MCF 10A (cell line): ENCODE measurements around the gene AKAP13. TPM values are rescaled to one million over a fixed set of nuclear protein-coding genes. Genes with fewer than 3 reads are reported as not detected.

Experiments
- BruUV-seq: library from RNA; stranded (reverse); fragments of 400-500 nt; replicated peaks from 2 replicates; lab custom pipeline; 2021; lab: Mats Ljungman, UMichigan
- CTCF ChIA-PET: fragments of 300-600 bp; sonication (Branson Sonifier 250); formaldehyde crosslinking; extraction: SDS; loops from one replicate; lab custom pipeline; 2021; ENCODE audit warnings: antibody characterized with exemption, inconsistent platforms; lab: Yijun Ruan, JAX
- POLR2A ChIA-PET: fragments of 300-600, 350-650 bp; sonication (Branson Sonifier 250); formaldehyde crosslinking; extraction: SDS; loops from one replicate; lab custom pipeline; 2020; ENCODE audit warnings: antibody characterized with exemption, inconsistent platforms; lab: Yijun Ruan, JAX
- DNase-seq: peaks from one replicate; pipeline ENCODE4 v3.0.0-alpha.2; 2018; ENCODE audit not compliant: unreplicated experiment
- H3K27ac Mint-ChIP-seq: one replicate; pipeline ENCODE4 v1.8.0; 2022; ENCODE audit warnings: mild to moderate bottlenecking, low read depth, mixed read lengths; ENCODE audit not compliant: unreplicated experiment
- H3K27me3 Mint-ChIP-seq: one replicate; pipeline ENCODE4 v1.8.0; 2022; ENCODE audit warnings: mixed read lengths; ENCODE audit not compliant: insufficient read depth, unreplicated experiment
- H3K36me3 Mint-ChIP-seq: one replicate; pipeline ENCODE4 v1.8.0; 2022; ENCODE audit warnings: mild to moderate bottlenecking, moderate library complexity, mixed read lengths; ENCODE audit not compliant: insufficient read depth, unreplicated experiment
- H3K4me1 Mint-ChIP-seq: one replicate; pipeline ENCODE4 v1.8.0; 2022; ENCODE audit warnings: mixed read lengths; ENCODE audit not compliant: insufficient read depth, unreplicated experiment
- H3K4me3 Mint-ChIP-seq: one replicate; pipeline ENCODE4 v1.8.0; 2022; ENCODE audit warnings: mild to moderate bottlenecking, moderate library complexity, mixed read lengths; ENCODE audit not compliant: unreplicated experiment
- H3K9me3 Mint-ChIP-seq: one replicate; pipeline ENCODE4 v1.8.0; 2022; ENCODE audit warnings: mixed read lengths; ENCODE audit not compliant: unreplicated experiment
- intact Hi-C: fragments of 100-400 bp; cut with micrococcal nuclease; formaldehyde crosslinking; loops from 2 replicates; pipeline ENCODE4 v1.14.1; 2022
- total RNA-seq: library from RNA; stranded (reverse); gene quantifications from 2 replicates; pipeline ENCODE4 v1.2.3, GENCODE V29; 2022
- TF ChIP-seq, protein P1 (sequence below): fragments of 200-600 bp; IDR thresholded peaks from one replicate; pipeline ENCODE4 v1.8.0; 2022; ENCODE audit warnings: antibody characterized with exemption, mild to moderate bottlenecking; ENCODE audit not compliant: unreplicated experiment

The AKAP13 gene
- total RNA-seq, 1 experiment from 2014 or later: 65.7 TPM

DNA sequence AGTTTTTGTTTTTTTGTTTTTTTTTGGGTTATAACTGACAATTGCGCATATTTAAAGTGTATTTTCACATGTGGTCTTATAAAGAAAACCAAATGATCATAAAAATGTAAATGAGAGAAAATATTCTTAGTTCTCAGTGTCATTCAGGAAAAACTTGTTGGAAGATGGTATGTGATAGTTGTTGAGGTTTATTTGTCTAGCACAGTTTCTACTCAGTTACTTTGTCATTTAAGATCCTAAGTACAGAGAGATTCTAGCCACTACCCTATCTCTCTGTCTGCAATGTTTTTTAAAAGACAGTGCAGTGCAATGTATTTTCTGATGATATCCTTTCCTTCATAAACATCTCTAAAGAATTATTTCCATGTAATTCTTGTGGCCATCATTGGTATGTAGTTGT lies 46.1 kb downstream of the AKAP13 start:
- no peak overlapping the region for H3K27ac Mint-ChIP-seq

DNA sequence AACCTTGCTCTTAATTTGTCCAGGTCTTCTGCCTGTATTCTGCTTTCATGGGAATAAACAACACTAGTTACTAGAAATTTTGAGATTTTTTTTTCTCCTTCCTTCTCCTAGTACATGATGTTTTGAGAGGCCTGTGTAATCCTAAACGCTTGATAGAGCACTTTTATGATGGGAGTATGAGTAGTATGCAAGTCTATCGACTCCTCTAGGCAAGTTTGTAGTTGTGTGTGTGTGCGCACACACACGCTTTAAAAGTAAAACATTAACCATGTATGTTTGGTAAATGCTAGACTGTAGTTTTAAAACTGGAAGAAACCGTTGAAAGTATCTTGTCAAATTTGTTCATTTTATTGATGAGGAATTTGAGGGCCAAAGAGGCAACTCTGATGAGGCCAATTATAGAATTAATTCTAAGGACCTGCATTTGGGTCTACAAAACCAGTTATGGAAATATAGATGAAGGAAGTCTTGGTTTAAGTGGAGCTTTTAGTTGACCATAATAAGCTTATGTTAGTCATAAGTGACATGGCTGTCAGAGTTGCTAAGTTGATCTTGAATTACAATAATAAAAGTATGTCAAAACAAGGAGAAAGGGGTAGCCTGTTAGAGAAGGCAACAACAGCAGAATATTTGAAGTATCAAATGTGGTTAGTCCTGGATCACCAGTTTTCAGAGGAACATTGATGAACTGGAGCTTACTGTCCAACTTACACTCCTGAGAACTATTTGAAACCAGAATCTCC lies 47.1 kb downstream of the AKAP13 start:
- TF ChIP-seq, protein P1, sequence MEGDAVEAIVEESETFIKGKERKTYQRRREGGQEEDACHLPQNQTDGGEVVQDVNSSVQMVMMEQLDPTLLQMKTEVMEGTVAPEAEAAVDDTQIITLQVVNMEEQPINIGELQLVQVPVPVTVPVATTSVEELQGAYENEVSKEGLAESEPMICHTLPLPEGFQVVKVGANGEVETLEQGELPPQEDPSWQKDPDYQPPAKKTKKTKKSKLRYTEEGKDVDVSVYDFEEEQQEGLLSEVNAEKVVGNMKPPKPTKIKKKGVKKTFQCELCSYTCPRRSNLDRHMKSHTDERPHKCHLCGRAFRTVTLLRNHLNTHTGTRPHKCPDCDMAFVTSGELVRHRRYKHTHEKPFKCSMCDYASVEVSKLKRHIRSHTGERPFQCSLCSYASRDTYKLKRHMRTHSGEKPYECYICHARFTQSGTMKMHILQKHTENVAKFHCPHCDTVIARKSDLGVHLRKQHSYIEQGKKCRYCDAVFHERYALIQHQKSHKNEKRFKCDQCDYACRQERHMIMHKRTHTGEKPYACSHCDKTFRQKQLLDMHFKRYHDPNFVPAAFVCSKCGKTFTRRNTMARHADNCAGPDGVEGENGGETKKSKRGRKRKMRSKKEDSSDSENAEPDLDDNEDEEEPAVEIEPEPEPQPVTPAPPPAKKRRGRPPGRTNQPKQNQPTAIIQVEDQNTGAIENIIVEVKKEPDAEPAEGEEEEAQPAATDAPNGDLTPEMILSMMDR: no peak
- intact Hi-C loops: no loop called here
- Mint-ChIP-seq H3K4me1 (peaks cover 17% of the 10 kb centered on the region), H3K4me3 (no peak overlapping the region), H3K36me3 (no peaks in the 10 kb centered on the region), H3K27me3 (no peaks in the 10 kb centered on the region), H3K27ac (peak overlapping the region; percentile 9), H3K9me3 (no peaks in the 10 kb centered on the region)
- no peak for DNase-seq
- CTCF ChIA-PET: no interaction called here
- no TSS peak for BruUV-seq
- POLR2A ChIA-PET: no interaction called here

More for the DNA sequence above, 46.1 kb downstream of the AKAP13 start:
- no TSS peak for BruUV-seq
- no peaks in the 10 kb centered on the region for H3K9me3 Mint-ChIP-seq
- intact Hi-C loops: no loop called here
- H3K4me1 Mint-ChIP-seq: peaks cover 22% of the 10 kb centered on the region
- TF ChIP-seq, protein P1: no peak
- CTCF ChIA-PET: no interaction called here
- no peak for DNase-seq
- POLR2A ChIA-PET: no interaction called here
- H3K4me3 Mint-ChIP-seq: no peak overlapping the region
- no peaks in the 10 kb centered on the region for H3K36me3 Mint-ChIP-seq
- H3K27me3 Mint-ChIP-seq: no peaks in the 10 kb centered on the region

GRCh38 chr15:85429522-85429921 lies 49.1 kb downstream of the AKAP13 start:
- Mint-ChIP-seq H3K4me1 (peaks cover 10% of the 10 kb centered on the region), H3K36me3 (no peaks in the 10 kb centered on the region), H3K27me3 (no peaks in the 10 kb centered on the region), H3K27ac (no peak overlapping the region), H3K4me3 (no peak overlapping the region), H3K9me3 (no peaks in the 10 kb centered on the region)
- TF ChIP-seq, protein P1: no peak
- no TSS peak for BruUV-seq
- ChIA-PET CTCF (no interaction called here), POLR2A (no interaction called here)
- intact Hi-C loops: no loop called here
- DNase-seq: no peak

DNA sequence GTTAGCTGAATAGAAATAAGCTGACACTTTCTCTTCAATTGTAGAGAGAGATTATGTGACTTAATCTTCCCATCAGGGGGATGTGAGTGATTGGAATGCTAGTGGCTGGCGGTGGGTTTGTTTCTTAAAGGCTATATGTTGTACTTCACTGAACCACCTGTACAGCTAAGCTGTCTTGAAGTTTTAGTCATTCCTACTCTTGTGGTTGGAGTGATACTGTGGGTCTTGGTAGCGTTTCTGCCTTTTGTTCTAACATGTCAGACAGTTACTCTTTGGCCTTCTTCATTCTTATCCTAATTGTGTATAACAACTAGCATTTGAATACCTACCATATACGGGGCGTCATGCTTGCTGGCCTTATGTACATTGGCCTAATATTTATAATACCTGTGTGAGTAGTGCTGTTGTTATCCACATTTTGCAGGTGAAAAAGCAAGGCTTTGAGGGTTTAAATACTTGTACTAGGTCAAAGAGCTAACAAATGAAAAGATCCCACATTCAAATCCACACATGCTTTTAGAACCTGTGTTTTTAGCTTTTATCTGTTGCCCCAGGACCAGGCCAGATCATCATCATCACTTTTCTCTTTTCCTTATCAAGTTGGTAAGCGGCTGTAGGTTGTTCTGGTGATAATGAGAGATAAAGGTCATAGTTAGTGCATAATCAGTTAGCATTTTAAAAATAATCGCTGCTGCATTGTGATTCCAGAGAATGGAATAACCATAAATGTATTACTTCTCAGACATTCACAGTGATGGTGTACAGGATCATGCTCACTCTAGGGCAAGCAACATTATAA lies 50.2 kb downstream of the AKAP13 start:
- DNase-seq: no peak
- ChIA-PET CTCF (interaction anchor here (0.6 to 1.8 kb wide), 3 partner anchors 12 to 140 kb away, joined by 3 to 8 read pairs (median 3); no protein-coding TSS in a partner anchor), POLR2A (interaction anchor here (1.2 to 1.7 kb wide), 3 partner anchors 10 to 26 kb away, joined by 4 to 12 read pairs (median 5); no protein-coding TSS in a partner anchor)
- no peak overlapping the region for H3K27ac Mint-ChIP-seq
- intact Hi-C loops: no loop called here
- H3K27me3 Mint-ChIP-seq: no peaks in the 10 kb centered on the region
- no peaks in the 10 kb centered on the region for H3K9me3 Mint-ChIP-seq
- no peaks in the 10 kb centered on the region for H3K36me3 Mint-ChIP-seq
- BruUV-seq: no TSS peak
- TF ChIP-seq, protein P1: no peak
- H3K4me3 Mint-ChIP-seq: no peak overlapping the region
- peaks cover 7% of the 10 kb centered on the region for H3K4me1 Mint-ChIP-seq
